ENCODE measurements around the gene PARVA. TPM values are rescaled to one million over a fixed set of nuclear protein-coding genes. Genes with fewer than 3 reads are reported as not detected.

PARVA gene
- total and polyA plus RNA-seq, 8 donors = 18.8 to 116 (median 43.0) TPM

DNA sequence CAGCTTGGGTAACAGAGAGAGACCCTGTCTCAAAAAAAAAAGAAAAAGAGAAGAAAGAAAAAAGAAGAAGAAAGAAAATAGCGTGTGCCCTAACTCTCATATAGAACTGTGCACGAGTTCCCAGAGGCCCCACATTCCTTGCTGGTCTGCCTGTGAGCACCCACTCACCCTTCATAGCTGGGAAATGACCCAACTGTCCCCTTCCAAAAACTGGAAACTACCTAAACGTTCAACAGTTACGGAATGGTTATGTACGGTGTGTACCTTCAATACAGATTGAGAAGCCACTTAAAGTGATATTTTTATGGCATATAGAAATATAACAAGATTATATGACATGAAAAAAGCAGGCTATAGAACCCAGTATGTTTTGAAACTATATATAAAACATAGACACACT is 82.0 kb downstream of the PARVA start:
- Histone ChIP-seq H3K9me3 (peaks cover 0 to 3% (median 0%) of the 10 kb centered on the region in 4 donors), H3K36me3 (no peaks in the 10 kb centered on the region), H3K4me3 (no peak overlapping the region), H3K27ac (peak overlapping the region in 4 of 5 donors; percentile 42 to 80 (median 73)), H3K27me3 (no peaks in the 10 kb centered on the region), H3K4me1 (peaks cover 4 to 68% (median 31%) of the 10 kb centered on the region in 4 donors)
- intact Hi-C loops (cut with DNase I; ENCODE audit: low total_unique reads) = no loop called here
- no peak for DNase-seq
- WGBS, 5 donors = 72 to 87% (median 79%) methylated on average over 5 of the region's 5 CpGs
- TF ChIP-seq POLR2A (IDR thresholded peaks at IDR 0.05) (no peak), CTCF (IDR thresholded peaks at IDR 0.05) (no peak), POLR2AphosphoS5 (IDR thresholded peaks at IDR 0.05) (no peak), EP300 (IDR thresholded peaks at IDR 0.05) (no peak)

DNA sequence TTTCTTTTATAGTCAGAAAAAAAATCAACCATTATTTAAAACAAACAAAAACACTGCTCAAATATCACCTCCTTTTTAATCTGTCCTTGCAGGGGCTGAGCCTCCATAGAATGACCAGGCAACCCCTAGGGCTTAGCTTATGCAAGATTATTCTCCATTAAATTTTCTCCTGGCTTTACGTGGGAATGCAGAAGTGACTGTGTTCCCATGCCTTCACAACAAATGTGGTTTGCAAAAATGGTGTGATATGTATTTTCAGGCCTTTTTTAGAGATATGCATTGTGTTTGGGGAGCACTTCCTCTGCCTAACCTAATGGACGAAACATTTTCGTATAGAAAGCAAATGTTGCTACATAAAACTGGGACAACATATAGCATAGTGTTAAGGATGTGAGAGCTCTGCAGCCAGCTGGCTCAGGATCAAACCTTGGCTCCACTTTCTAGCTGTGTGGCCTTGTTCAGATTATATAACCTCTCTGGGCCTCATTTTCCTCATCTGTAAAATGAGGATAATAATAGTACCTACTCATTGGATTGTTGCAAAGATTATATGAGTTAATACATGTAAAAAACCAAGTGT is 82.6 kb downstream of the PARVA start:
- Histone ChIP-seq H3K4me3 (no peak overlapping the region), H3K4me1 (peaks cover 4 to 62% (median 28%) of the 10 kb centered on the region in 4 donors)
- TF ChIP-seq EP300 (IDR thresholded peaks at IDR 0.05) = no peak
- no peak for TF ChIP-seq CTCF (IDR thresholded peaks at IDR 0.05)
- no peak for TF ChIP-seq POLR2A (IDR thresholded peaks at IDR 0.05)
- no peak for TF ChIP-seq POLR2AphosphoS5 (IDR thresholded peaks at IDR 0.05)

DNA sequence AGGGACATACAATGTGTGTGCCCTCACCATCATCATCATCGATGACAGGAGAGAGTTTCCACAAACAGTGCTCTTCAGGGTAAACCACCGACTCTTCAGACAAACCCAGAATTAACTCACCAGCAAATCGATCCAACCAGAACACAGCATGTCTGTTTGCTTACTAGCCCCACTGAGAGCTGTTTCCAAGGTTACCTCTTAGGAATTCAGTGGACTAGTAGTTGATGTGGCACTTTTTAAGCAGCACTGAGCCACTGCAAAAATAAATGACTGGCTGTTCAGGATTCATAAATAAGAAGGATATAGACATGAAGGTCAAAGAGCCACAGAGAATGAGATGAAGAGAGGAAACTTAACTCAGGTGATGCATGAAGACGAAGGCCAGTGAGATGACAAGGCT is 83.1 kb downstream of the PARVA start:
- Histone ChIP-seq H3K4me1 (peaks cover 4 to 57% (median 26%) of the 10 kb centered on the region in 4 donors), H3K36me3 (no peaks in the 10 kb centered on the region), H3K4me3 (no peak overlapping the region), H3K9me3 (peaks cover 0 to 9% (median 0%) of the 10 kb centered on the region in 4 donors), H3K27me3 (no peaks in the 10 kb centered on the region), H3K27ac (peak overlapping the region in 3 of 5 donors; percentile 37 to 80 (median 71))
- intact Hi-C loops (cut with DNase I; ENCODE audit: low total_unique reads) = no loop called here
- no peak for TF ChIP-seq POLR2A (IDR thresholded peaks at IDR 0.05)
- no peak for TF ChIP-seq EP300 (IDR thresholded peaks at IDR 0.05)
- no peak for TF ChIP-seq CTCF (IDR thresholded peaks at IDR 0.05)
- TF ChIP-seq POLR2AphosphoS5 (IDR thresholded peaks at IDR 0.05) = no peak
- DNase-seq = no peak
- WGBS, 5 donors = 58 to 71% (median 65%) methylated on average over 4 of the region's 4 CpGs

More for the DNA sequence above, 82.6 kb downstream of the PARVA start:
- peak overlapping the region in 3 of 5 donors; percentile 71 to 80 (median 75) for H3K27ac ChIP-seq
- H3K9me3 ChIP-seq = peaks cover 0 to 9% (median 0%) of the 10 kb centered on the region in 4 donors
- H3K27me3 ChIP-seq = no peaks in the 10 kb centered on the region
- no peaks in the 10 kb centered on the region for H3K36me3 ChIP-seq
- DNase-seq = no peak
- 70 to 89% (median 83%) methylated on average over 3 of the region's 3 CpGs for whole genome bisulfite sequencing, 5 donors
- intact Hi-C loops (cut with DNase I; ENCODE audit: low total_unique reads) = no loop called here

- no peaks in the 10 kb centered on the region for H3K27me3 ChIP-seq
- TF ChIP-seq POLR2AphosphoS5 (IDR thresholded peaks at IDR 0.05) (no peak), CTCF (IDR thresholded peaks at IDR 0.05) (no peak), POLR2A (IDR thresholded peaks at IDR 0.05) (no peak), EP300 (IDR thresholded peaks at IDR 0.05) (no peak)
- peaks cover 0 to 9% (median 0%) of the 10 kb centered on the region in 4 donors for H3K9me3 ChIP-seq
- H3K4me3 ChIP-seq = no peak overlapping the region
- intact Hi-C loops (cut with DNase I; ENCODE audit: low total_unique reads) = no loop called here
- peak overlapping the region in 3 of 5 donors; percentile 4 to 80 (median 37) for H3K27ac ChIP-seq
- H3K4me1 ChIP-seq = peaks cover 4 to 46% (median 23%) of the 10 kb centered on the region in 4 donors
- H3K36me3 ChIP-seq = no peaks in the 10 kb centered on the region
- WGBS, 5 donors = 75 to 86% (median 84%) methylated on average over 5 of the region's 5 CpGs
- no peak for DNase-seq
Measured at GRCh38 chr11:12461516-12461915, 84.1 kb downstream of the PARVA start.

Data from stomach (tissue), 9 donors.